ENCODE data around the gene TOP2B. TPM values are rescaled to one million over a fixed set of nuclear protein-coding genes. Genes with fewer than 3 reads are reported as not detected.

The TOP2B gene
- total RNA-seq, 1 experiment from 2014 or later, result 63.1 TPM

DNA sequence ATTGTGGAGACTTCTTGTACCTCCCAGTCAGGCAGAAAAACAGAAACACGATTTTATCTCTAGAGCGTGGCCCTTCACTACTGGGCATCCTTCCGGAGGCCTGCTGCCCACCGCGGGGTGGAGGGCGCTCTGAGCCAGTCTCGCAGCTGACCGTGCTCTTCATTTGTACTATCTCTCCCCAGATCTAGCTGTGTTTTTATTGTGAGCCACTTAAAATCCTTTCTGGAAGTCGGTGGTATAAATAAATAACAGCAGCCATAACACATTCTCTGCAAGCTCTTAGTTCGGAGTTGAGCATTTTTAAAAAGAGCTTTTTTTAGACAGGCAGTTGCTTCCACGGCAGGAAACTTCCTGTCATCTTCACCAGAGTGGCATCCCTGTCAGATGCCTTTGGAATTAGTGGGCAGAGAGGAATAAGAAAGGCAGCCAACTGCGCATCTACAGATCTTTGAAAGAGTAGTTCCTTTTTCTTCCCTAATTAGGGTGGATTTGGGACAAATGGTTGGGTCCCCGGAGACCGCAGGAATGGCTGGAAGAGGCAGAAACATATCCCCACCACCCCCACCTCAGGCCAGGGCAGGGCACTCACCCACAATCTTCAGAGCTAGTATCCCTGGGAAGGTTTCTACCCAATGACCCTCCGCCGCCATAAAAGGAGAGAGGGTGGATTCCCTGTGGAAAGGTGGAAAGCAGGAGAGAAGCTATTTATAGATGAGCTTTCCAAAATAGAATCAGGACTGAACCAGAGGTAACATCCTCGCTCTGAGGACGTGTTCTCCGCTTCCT is 91.1 kb downstream of the TOP2B start:
- no peak for TF ChIP-seq SIN3A (IDR thresholded peaks at IDR 0.05; ENCODE audit: borderline replicate concordance, insufficient read depth, low read depth, low read length)
- TF ChIP-seq TCF7L2 (IDR thresholded peaks at IDR 0.05; ENCODE audit: low read depth, low read length), result no peak
- TF ChIP-seq, protein P1, sequence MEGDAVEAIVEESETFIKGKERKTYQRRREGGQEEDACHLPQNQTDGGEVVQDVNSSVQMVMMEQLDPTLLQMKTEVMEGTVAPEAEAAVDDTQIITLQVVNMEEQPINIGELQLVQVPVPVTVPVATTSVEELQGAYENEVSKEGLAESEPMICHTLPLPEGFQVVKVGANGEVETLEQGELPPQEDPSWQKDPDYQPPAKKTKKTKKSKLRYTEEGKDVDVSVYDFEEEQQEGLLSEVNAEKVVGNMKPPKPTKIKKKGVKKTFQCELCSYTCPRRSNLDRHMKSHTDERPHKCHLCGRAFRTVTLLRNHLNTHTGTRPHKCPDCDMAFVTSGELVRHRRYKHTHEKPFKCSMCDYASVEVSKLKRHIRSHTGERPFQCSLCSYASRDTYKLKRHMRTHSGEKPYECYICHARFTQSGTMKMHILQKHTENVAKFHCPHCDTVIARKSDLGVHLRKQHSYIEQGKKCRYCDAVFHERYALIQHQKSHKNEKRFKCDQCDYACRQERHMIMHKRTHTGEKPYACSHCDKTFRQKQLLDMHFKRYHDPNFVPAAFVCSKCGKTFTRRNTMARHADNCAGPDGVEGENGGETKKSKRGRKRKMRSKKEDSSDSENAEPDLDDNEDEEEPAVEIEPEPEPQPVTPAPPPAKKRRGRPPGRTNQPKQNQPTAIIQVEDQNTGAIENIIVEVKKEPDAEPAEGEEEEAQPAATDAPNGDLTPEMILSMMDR (IDR thresholded peaks at IDR 0.05), result no peak
- TF ChIP-seq POLR2AphosphoS5 (IDR thresholded peaks at IDR 0.05; ENCODE audit: low read depth, low read length), result no peak
- TF ChIP-seq, protein P2, sequence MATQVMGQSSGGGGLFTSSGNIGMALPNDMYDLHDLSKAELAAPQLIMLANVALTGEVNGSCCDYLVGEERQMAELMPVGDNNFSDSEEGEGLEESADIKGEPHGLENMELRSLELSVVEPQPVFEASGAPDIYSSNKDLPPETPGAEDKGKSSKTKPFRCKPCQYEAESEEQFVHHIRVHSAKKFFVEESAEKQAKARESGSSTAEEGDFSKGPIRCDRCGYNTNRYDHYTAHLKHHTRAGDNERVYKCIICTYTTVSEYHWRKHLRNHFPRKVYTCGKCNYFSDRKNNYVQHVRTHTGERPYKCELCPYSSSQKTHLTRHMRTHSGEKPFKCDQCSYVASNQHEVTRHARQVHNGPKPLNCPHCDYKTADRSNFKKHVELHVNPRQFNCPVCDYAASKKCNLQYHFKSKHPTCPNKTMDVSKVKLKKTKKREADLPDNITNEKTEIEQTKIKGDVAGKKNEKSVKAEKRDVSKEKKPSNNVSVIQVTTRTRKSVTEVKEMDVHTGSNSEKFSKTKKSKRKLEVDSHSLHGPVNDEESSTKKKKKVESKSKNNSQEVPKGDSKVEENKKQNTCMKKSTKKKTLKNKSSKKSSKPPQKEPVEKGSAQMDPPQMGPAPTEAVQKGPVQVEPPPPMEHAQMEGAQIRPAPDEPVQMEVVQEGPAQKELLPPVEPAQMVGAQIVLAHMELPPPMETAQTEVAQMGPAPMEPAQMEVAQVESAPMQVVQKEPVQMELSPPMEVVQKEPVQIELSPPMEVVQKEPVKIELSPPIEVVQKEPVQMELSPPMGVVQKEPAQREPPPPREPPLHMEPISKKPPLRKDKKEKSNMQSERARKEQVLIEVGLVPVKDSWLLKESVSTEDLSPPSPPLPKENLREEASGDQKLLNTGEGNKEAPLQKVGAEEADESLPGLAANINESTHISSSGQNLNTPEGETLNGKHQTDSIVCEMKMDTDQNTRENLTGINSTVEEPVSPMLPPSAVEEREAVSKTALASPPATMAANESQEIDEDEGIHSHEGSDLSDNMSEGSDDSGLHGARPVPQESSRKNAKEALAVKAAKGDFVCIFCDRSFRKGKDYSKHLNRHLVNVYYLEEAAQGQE (IDR thresholded peaks at IDR 0.05; ENCODE audit: insufficient read depth in 1 of 2, low read depth in 2 of 2, low read length in 1 of 2), result no peak
- in situ Hi-C loops (cut with HindIII; ENCODE audit: low pct_unique_long_range_greater_than_20kb, low sequenced_read_pairs) (no loop called here), intact Hi-C loops (cut with micrococcal nuclease; ENCODE audit: unreplicated experiment) (no loop called here)
- no TSS peak for BruUV-seq (replicated peaks)
- no peak for DNase-seq (ENCODE audit: low read depth, low spot score)
- no peak for ATAC-seq
- H3K9me3 ChIP-seq (ENCODE audit: control insufficient read depth, insufficient read depth, low read depth, low read length), result no peaks in the 10 kb centered on the region
- no peak overlapping the region for H3K27ac ChIP-seq (ENCODE audit: low read length)
- H3K4me1 ChIP-seq (ENCODE audit: control insufficient read depth, insufficient read depth, low read length), result no peaks in the 10 kb centered on the region
- POLR2A ChIA-PET, result no interaction called here
- H3K36me3 ChIP-seq (ENCODE audit: control insufficient read depth, insufficient read depth, low read length), result no peaks in the 10 kb centered on the region
- H3K27me3 ChIP-seq (ENCODE audit: control insufficient read depth, insufficient read depth, low read length), result no peaks in the 10 kb centered on the region
- H3K4me3 ChIP-seq (ENCODE audit: low read depth in 2 of 2, low read length in 2 of 2), result no peak overlapping the region
- CTCF ChIA-PET, result no interaction called here

DNA sequence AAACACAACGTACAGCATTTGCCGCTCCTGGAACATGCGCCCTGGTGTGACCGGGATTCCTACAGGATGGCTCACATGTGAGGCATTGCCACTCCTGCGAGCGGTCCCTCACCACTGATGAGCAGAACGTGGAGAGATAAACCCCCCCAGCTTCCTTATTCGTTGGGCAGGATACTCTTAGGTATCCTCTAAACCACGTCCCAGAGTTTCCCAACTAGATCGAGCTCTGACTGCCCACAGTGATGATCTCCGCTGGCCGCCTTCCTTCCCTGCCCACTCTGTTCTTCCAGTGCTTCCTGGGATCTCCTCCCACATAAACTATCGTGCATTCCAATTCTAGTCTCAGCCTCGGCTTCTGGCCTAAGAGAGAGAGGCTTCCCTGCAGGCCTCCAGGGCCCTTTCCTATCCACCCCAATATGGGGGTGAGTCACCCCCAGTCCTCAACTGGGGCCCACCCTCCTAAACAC is 91.8 kb downstream of the TOP2B start:
- in situ Hi-C loops (cut with HindIII; ENCODE audit: low pct_unique_long_range_greater_than_20kb, low sequenced_read_pairs) (no loop called here), intact Hi-C loops (cut with micrococcal nuclease; ENCODE audit: unreplicated experiment) (no loop called here)
- Histone ChIP-seq H3K27ac (ENCODE audit: low read length) (no peak overlapping the region), H3K4me3 (ENCODE audit: low read depth in 2 of 2, low read length in 2 of 2) (no peak overlapping the region), H3K36me3 (ENCODE audit: control insufficient read depth, insufficient read depth, low read length) (no peaks in the 10 kb centered on the region), H3K27me3 (ENCODE audit: control insufficient read depth, insufficient read depth, low read length) (no peaks in the 10 kb centered on the region), H3K4me1 (ENCODE audit: control insufficient read depth, insufficient read depth, low read length) (no peaks in the 10 kb centered on the region), H3K9me3 (ENCODE audit: control insufficient read depth, insufficient read depth, low read depth, low read length) (no peaks in the 10 kb centered on the region)
- no TSS peak for BruUV-seq (replicated peaks)
- ChIA-PET POLR2A (no interaction called here), CTCF (no interaction called here)
- no peak for TF ChIP-seq SIN3A (IDR thresholded peaks at IDR 0.05; ENCODE audit: borderline replicate concordance, insufficient read depth, low read depth, low read length)
- TF ChIP-seq, protein P1 (IDR thresholded peaks at IDR 0.05), result no peak
- no peak for TF ChIP-seq POLR2AphosphoS5 (IDR thresholded peaks at IDR 0.05; ENCODE audit: low read depth, low read length)
- DNase-seq (ENCODE audit: low read depth, low spot score), result no peak
- no peak for ATAC-seq

Data from Panc1 (cell line).